ENCODE measurements around the gene KCNIP1.

KCNIP1 gene

GRCh38 chr5:170603578-170604565 lies 100.1 kb downstream of the KCNIP1 start:
- DNase-seq, result peak in 1 of 2 experiments; percentile 54

- no peak for DNase-seq
Measured at GRCh38 chr5:170606941-170607340, 103.1 kb downstream of the KCNIP1 start.

GRCh38 chr5:170611449-170612090 lies 107.8 kb downstream of the KCNIP1 start:
- DNase-seq, result no peak

GRCh38 chr5:170612256-170612678 lies 108.4 kb downstream of the KCNIP1 start:
- DNase-seq, result no peak

- no peak for DNase-seq
Measured at GRCh38 chr5:170614065-170614490, 110.3 kb downstream of the KCNIP1 start.

GRCh38 chr5:170614720-170615119 lies 110.9 kb downstream of the KCNIP1 start:
- peak in 1 of 2 experiments; percentile 35 for DNase-seq

- DNase-seq, result no peak
Measured at GRCh38 chr5:170617533-170618490, 114.0 kb downstream of the KCNIP1 start.

- DNase-seq, result no peak
Measured at GRCh38 chr5:170619869-170620268, 116.0 kb downstream of the KCNIP1 start.

- no peak for DNase-seq
Measured at GRCh38 chr5:170622933-170623332, 119.1 kb downstream of the KCNIP1 start.

- DNase-seq, result peak in 1 of 2 experiments; percentile 58
Measured at GRCh38 chr5:170623576-170624181, 119.9 kb downstream of the KCNIP1 start.

GRCh38 chr5:170625221-170626165 lies 121.7 kb downstream of the KCNIP1 start:
- no peak for DNase-seq

GRCh38 chr5:170626507-170627150 lies 122.8 kb downstream of the KCNIP1 start:
- no peak for DNase-seq

GRCh38 chr5:170627271-170627670 lies 123.5 kb downstream of the KCNIP1 start:
- DNase-seq, result no peak

GRCh38 chr5:170628028-170628427 lies 124.2 kb downstream of the KCNIP1 start:
- no peak for DNase-seq

- DNase-seq, result no peak
Measured at GRCh38 chr5:170628691-170629565, 125.1 kb downstream of the KCNIP1 start.

GRCh38 chr5:170629566-170630175 lies 125.9 kb downstream of the KCNIP1 start:
- no peak for DNase-seq

GRCh38 chr5:170630226-170630625 lies 126.4 kb downstream of the KCNIP1 start:
- DNase-seq, result no peak

- DNase-seq, result no peak
Measured at GRCh38 chr5:170630711-170631141, 126.9 kb downstream of the KCNIP1 start.
